ENCODE measurements around the gene MFAP2. TPM values are rescaled to one million over a fixed set of nuclear protein-coding genes. Genes with fewer than 3 reads are reported as not detected.
A peak's percentile ranks its signal among the peaks of the same experiment; 100 is the strongest.

The MFAP2 gene
- polyA plus RNA-seq (2013, experiment 1 of 4) = 244 TPM
- polyA plus RNA-seq (2013, experiment 2 of 4) = 243 TPM
- polyA plus RNA-seq (2013, experiment 3 of 4) = 243 TPM
- polyA plus RNA-seq (2013, experiment 4 of 4) = 295 TPM

- no peaks in the 10 kb centered on the region for H3K9me3 ChIP-seq (ENCODE audit: control insufficient read depth, low read length)
- H3K27me3 ChIP-seq (ENCODE audit: control insufficient read depth, insufficient read depth, low read length, poor library complexity, severe bottlenecking) = no peaks in the 10 kb centered on the region
- peaks cover 1% of the 10 kb centered on the region for H3K36me3 ChIP-seq (ENCODE audit: control insufficient read depth, insufficient read depth, low read length)
- peak within 1 kb of the TSS; percentile 73 for H3K27ac ChIP-seq (ENCODE audit: insufficient read depth, low read depth, low read length, poor library complexity, severe bottlenecking)
- H3K4me1 ChIP-seq (ENCODE audit: control insufficient read depth, insufficient read depth, low read length) = peaks cover 34% of the 10 kb centered on the region
- 9 to 10% methylated on average over 48 to 53 of the region's 53 CpGs for WGBS, 2 experiments
- H3K4me3 ChIP-seq (ENCODE audit: insufficient read depth, low read depth, low read length) = peak within 1 kb of the TSS; percentile 74
Measured at GRCh38 chr1:16980473-16981268, at the start of gene MFAP2. Gene MFAP2, minus strand, starts transcription at chr1:16980620. Its CDS starts 2,347 bp downstream, at chr1:16978273.

DNA sequence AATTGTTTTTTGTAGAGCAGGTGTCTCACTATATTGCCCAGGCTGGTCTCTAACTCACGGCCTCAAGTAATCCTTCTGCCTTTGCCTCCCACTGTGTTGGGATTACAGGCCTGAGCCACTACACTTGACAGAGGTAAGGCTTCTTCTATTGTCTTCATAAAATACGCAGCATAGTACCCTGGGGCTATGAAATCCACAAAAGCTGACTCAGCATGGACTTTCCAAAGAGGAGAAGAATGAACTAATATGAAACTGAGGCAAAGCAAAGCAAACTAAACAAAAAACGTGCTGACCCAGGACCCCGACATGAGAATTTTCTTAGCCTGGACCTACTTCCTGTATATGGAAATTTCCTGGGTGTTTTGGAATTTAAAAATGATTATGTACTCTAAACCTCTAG, 49.8 kb upstream of the MFAP2 start:
- no peak overlapping the region for H3K27ac ChIP-seq (ENCODE audit: insufficient read depth, low read depth, low read length, poor library complexity, severe bottlenecking)
- no peaks in the 10 kb centered on the region for H3K4me1 ChIP-seq (ENCODE audit: control insufficient read depth, insufficient read depth, low read length)
- no peak overlapping the region for H3K4me3 ChIP-seq (ENCODE audit: insufficient read depth, low read depth, low read length)
- H3K27me3 ChIP-seq (ENCODE audit: control insufficient read depth, insufficient read depth, low read length, poor library complexity, severe bottlenecking) = no peaks in the 10 kb centered on the region
- peaks cover 26% of the 10 kb centered on the region for H3K36me3 ChIP-seq (ENCODE audit: control insufficient read depth, insufficient read depth, low read length)
- H3K9me3 ChIP-seq (ENCODE audit: control insufficient read depth, low read length) = no peaks in the 10 kb centered on the region
- WGBS, 2 experiments = 91 to 92% methylated on average over 4 of the region's 4 CpGs

DNA sequence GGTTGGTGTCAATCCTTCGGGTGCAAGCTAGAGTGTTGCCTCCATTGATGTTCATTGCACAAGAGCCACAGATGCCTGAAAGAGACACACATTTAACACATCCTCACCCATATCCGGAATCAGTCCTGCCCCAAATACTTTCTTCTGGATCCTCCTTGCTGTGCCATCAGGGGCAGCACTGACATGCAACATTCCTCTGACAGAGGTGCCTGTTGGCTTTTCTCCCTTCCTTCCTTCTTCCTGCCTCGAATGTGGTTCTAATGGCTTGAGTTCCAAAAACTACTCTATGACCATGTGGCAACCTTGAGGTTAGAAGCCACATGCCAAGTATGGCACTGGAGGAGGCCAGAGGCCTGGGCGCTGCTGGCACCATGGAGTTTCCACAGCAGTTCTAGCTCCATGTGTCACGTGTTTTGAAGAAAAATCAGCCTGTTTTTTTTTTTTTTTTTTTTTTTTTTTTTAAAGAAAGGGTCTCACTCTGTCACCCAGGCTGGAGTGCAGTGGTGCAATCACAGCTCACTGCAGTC, 48.3 kb upstream of the MFAP2 start:
- H3K4me3 ChIP-seq (ENCODE audit: insufficient read depth, low read depth, low read length) = no peak overlapping the region
- H3K27ac ChIP-seq (ENCODE audit: insufficient read depth, low read depth, low read length, poor library complexity, severe bottlenecking) = no peak overlapping the region
- H3K27me3 ChIP-seq (ENCODE audit: control insufficient read depth, insufficient read depth, low read length, poor library complexity, severe bottlenecking) = no peaks in the 10 kb centered on the region
- no peaks in the 10 kb centered on the region for H3K9me3 ChIP-seq (ENCODE audit: control insufficient read depth, low read length)
- H3K36me3 ChIP-seq (ENCODE audit: control insufficient read depth, insufficient read depth, low read length) = peaks cover 32% of the 10 kb centered on the region
- H3K4me1 ChIP-seq (ENCODE audit: control insufficient read depth, insufficient read depth, low read length) = no peaks in the 10 kb centered on the region
- 92 to 93% methylated on average over 5 of the region's 5 CpGs for WGBS, 2 experiments

DNA sequence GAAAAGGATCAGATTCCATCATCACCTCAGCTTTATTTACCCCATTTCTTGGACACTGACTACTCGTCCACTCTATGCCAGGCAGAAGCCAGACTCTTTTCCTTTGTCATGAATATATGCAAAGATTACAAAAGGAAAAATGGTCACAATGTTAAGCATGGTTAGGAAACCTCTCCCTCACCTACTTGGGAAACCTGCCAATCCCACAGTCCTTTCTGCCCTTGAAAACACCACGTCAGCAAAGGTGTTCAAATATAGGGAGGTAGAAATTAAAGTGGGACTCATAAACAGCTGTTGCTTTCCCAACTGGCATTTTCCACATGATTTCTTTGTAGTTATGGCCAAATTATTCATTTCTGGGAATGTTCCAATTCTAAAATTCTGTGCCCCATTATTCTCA, 47.5 kb upstream of the MFAP2 start:
- Histone ChIP-seq H3K9me3 (ENCODE audit: control insufficient read depth, low read length) (no peaks in the 10 kb centered on the region), H3K27me3 (ENCODE audit: control insufficient read depth, insufficient read depth, low read length, poor library complexity, severe bottlenecking) (no peaks in the 10 kb centered on the region), H3K27ac (ENCODE audit: insufficient read depth, low read depth, low read length, poor library complexity, severe bottlenecking) (no peak overlapping the region), H3K4me3 (ENCODE audit: insufficient read depth, low read depth, low read length) (no peak overlapping the region), H3K4me1 (ENCODE audit: control insufficient read depth, insufficient read depth, low read length) (no peaks in the 10 kb centered on the region), H3K36me3 (ENCODE audit: control insufficient read depth, insufficient read depth, low read length) (peaks cover 34% of the 10 kb centered on the region)
- 91 to 100% methylated on average over 2 of the region's 2 CpGs for WGBS, 2 experiments

GRCh38 chr1:17027403-17027802, 47.0 kb upstream of the MFAP2 start:
- WGBS, 2 experiments = 92 to 96% methylated on average over 5 of the region's 5 CpGs
- no peaks in the 10 kb centered on the region for H3K4me1 ChIP-seq (ENCODE audit: control insufficient read depth, insufficient read depth, low read length)
- no peak overlapping the region for H3K4me3 ChIP-seq (ENCODE audit: insufficient read depth, low read depth, low read length)
- no peaks in the 10 kb centered on the region for H3K9me3 ChIP-seq (ENCODE audit: control insufficient read depth, low read length)
- no peak overlapping the region for H3K27ac ChIP-seq (ENCODE audit: insufficient read depth, low read depth, low read length, poor library complexity, severe bottlenecking)
- H3K27me3 ChIP-seq (ENCODE audit: control insufficient read depth, insufficient read depth, low read length, poor library complexity, severe bottlenecking) = no peaks in the 10 kb centered on the region
- H3K36me3 ChIP-seq (ENCODE audit: control insufficient read depth, insufficient read depth, low read length) = peaks cover 34% of the 10 kb centered on the region

DNA sequence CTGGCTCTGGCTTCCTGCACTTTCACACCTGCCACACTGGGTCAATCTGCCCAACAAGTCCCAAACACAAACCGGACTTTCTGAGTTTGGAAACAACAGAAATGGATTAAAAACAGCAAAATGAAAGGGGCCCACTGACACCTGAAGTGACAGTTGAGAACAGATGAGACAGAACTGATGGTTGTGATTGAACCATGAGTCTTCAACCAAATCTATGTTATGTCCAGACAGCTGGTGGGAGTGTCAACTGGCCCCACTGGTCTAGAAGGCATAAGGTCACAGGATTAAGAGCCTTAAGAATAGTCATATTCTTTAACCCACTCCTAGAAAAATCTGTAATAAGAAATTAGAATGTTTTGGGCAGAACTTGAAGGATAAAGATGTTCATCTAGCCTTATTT, 44.3 kb upstream of the MFAP2 start:
- H3K36me3 ChIP-seq (ENCODE audit: control insufficient read depth, insufficient read depth, low read length) = peaks cover 58% of the 10 kb centered on the region
- H3K27me3 ChIP-seq (ENCODE audit: control insufficient read depth, insufficient read depth, low read length, poor library complexity, severe bottlenecking) = no peaks in the 10 kb centered on the region
- H3K27ac ChIP-seq (ENCODE audit: insufficient read depth, low read depth, low read length, poor library complexity, severe bottlenecking) = no peak overlapping the region
- no peaks in the 10 kb centered on the region for H3K4me1 ChIP-seq (ENCODE audit: control insufficient read depth, insufficient read depth, low read length)
- H3K9me3 ChIP-seq (ENCODE audit: control insufficient read depth, low read length) = no peaks in the 10 kb centered on the region
- WGBS, 2 experiments = 93 to 100% methylated on average over 1 of the region's 1 CpG
- no peak overlapping the region for H3K4me3 ChIP-seq (ENCODE audit: insufficient read depth, low read depth, low read length)

GRCh38 chr1:17023573-17023972, 43.2 kb upstream of the MFAP2 start:
- Histone ChIP-seq H3K27me3 (ENCODE audit: control insufficient read depth, insufficient read depth, low read length, poor library complexity, severe bottlenecking) (no peaks in the 10 kb centered on the region), H3K4me3 (ENCODE audit: insufficient read depth, low read depth, low read length) (no peak overlapping the region), H3K36me3 (ENCODE audit: control insufficient read depth, insufficient read depth, low read length) (peaks cover 61% of the 10 kb centered on the region), H3K4me1 (ENCODE audit: control insufficient read depth, insufficient read depth, low read length) (no peaks in the 10 kb centered on the region), H3K9me3 (ENCODE audit: control insufficient read depth, low read length) (no peaks in the 10 kb centered on the region), H3K27ac (ENCODE audit: insufficient read depth, low read depth, low read length, poor library complexity, severe bottlenecking) (no peak overlapping the region)
- 90 to 91% methylated on average over 3 of the region's 3 CpGs for WGBS, 2 experiments

DNA sequence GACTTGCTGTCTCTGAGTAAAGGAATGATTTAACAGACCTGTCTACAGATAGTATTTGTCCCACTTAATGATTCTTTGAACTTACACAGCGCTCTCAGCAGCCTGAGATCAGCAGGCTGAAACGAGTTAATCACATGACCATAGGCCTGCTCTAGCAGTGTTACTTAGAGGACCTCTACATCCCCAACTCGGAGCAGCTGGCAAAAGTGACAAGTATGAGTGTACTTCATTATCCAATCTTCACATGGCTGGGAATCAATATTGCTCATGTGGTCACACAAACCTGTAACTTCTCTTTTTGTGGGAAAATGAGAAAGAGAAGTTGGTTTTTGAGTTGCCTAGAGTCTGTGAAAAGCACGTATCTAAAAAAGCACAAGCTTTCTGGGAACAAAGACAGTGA, 42.7 kb upstream of the MFAP2 start:
- Histone ChIP-seq H3K36me3 (ENCODE audit: control insufficient read depth, insufficient read depth, low read length) (peaks cover 63% of the 10 kb centered on the region), H3K4me3 (ENCODE audit: insufficient read depth, low read depth, low read length) (no peak overlapping the region), H3K27me3 (ENCODE audit: control insufficient read depth, insufficient read depth, low read length, poor library complexity, severe bottlenecking) (no peaks in the 10 kb centered on the region), H3K4me1 (ENCODE audit: control insufficient read depth, insufficient read depth, low read length) (no peaks in the 10 kb centered on the region), H3K9me3 (ENCODE audit: control insufficient read depth, low read length) (no peaks in the 10 kb centered on the region), H3K27ac (ENCODE audit: insufficient read depth, low read depth, low read length, poor library complexity, severe bottlenecking) (no peak overlapping the region)
- 91 to 92% methylated on average over 4 of the region's 4 CpGs for WGBS, 2 experiments

- no peaks in the 10 kb centered on the region for H3K9me3 ChIP-seq (ENCODE audit: control insufficient read depth, low read length)
- no peaks in the 10 kb centered on the region for H3K27me3 ChIP-seq (ENCODE audit: control insufficient read depth, insufficient read depth, low read length, poor library complexity, severe bottlenecking)
- no peak overlapping the region for H3K4me3 ChIP-seq (ENCODE audit: insufficient read depth, low read depth, low read length)
- H3K27ac ChIP-seq (ENCODE audit: insufficient read depth, low read depth, low read length, poor library complexity, severe bottlenecking) = no peak overlapping the region
- WGBS, 2 experiments = 95 to 97% methylated on average over 10 of the region's 10 CpGs
- H3K4me1 ChIP-seq (ENCODE audit: control insufficient read depth, insufficient read depth, low read length) = no peaks in the 10 kb centered on the region
- H3K36me3 ChIP-seq (ENCODE audit: control insufficient read depth, insufficient read depth, low read length) = peaks cover 59% of the 10 kb centered on the region
Measured at GRCh38 chr1:17021896-17022295, 41.5 kb upstream of the MFAP2 start.

- WGBS, 2 experiments = 85 to 89% methylated on average over 2 of the region's 2 CpGs
Measured at GRCh38 chr1:17020502-17020901, 40.1 kb upstream of the MFAP2 start.

More at GRCh38 chr1:17020502-17020901, 40.1 kb upstream of the MFAP2 start:
- Histone ChIP-seq H3K36me3 (ENCODE audit: control insufficient read depth, insufficient read depth, low read length) (peaks cover 53% of the 10 kb centered on the region), H3K4me1 (ENCODE audit: control insufficient read depth, insufficient read depth, low read length) (no peaks in the 10 kb centered on the region), H3K4me3 (ENCODE audit: insufficient read depth, low read depth, low read length) (no peak overlapping the region), H3K27me3 (ENCODE audit: control insufficient read depth, insufficient read depth, low read length, poor library complexity, severe bottlenecking) (no peaks in the 10 kb centered on the region), H3K9me3 (ENCODE audit: control insufficient read depth, low read length) (no peaks in the 10 kb centered on the region), H3K27ac (ENCODE audit: insufficient read depth, low read depth, low read length, poor library complexity, severe bottlenecking) (no peak overlapping the region)
